Loucy (cell line): ENCODE measurements around the gene H2AZ2.
A peak's percentile ranks its signal among the peaks of the same experiment; 100 is the strongest.

Experiments
- H2AFZ ChIP-seq: fragments of 200-600 bp; sonication (generic); 2 replicates; pipeline ENCODE4 v1.6.0; 2016; ENCODE audit warnings: antibody characterized with exemption, mild to moderate bottlenecking, low read length, moderate library complexity
- H3F3A ChIP-seq: fragments of 200-600 bp; 2 replicates; pipeline ENCODE4 v1.6.0; 2016; ENCODE audit warnings: antibody characterized with exemption, low read depth, mild to moderate bottlenecking
- H3K27me3 ChIP-seq: fragments of 200-600 bp; sonication (generic); 2 replicates; pipeline ENCODE4 v1.6.1; 2014; ENCODE audit warnings: low read length, mild to moderate bottlenecking; ENCODE audit not compliant: insufficient read depth, poor library complexity, severe bottlenecking
- H3K36me3 ChIP-seq: fragments of 200-600 bp; sonication (generic); 2 replicates; pipeline ENCODE4 v1.6.1; 2016; ENCODE audit warnings: low read length; ENCODE audit not compliant: insufficient read depth
- H3K4me1 ChIP-seq: fragments of 200-600 bp; sonication (generic); 2 replicates; pipeline ENCODE4 v1.5.1; 2014; ENCODE audit warnings: low read length, mild to moderate bottlenecking; ENCODE audit not compliant: insufficient read depth, poor library complexity, severe bottlenecking
- H3K4me2 ChIP-seq: fragments of 200-600 bp; sonication (generic); 2 replicates; pipeline ENCODE4 v1.6.0; 2014; ENCODE audit warnings: antibody characterized with exemption, low read length, low read depth, mild to moderate bottlenecking; ENCODE audit not compliant: poor library complexity, severe bottlenecking
- H3K4me3 ChIP-seq: fragments of 200-600 bp; sonication (generic); 2 replicates; pipeline ENCODE4 v1.5.1; 2014; ENCODE audit warnings: low read length, mild to moderate bottlenecking, mixed read lengths; ENCODE audit not compliant: poor library complexity, severe bottlenecking
- H3K79me2 ChIP-seq: fragments of 200-600 bp; sonication (generic); 2 replicates; pipeline ENCODE4 v1.6.1; 2014; ENCODE audit warnings: low read length; ENCODE audit not compliant: insufficient read depth
- H3K9ac ChIP-seq: fragments of 200-600 bp; sonication (generic); 2 replicates; pipeline ENCODE4 v1.6.0; 2014; ENCODE audit warnings: mild to moderate bottlenecking, low read depth, low read length, moderate library complexity; ENCODE audit not compliant: poor library complexity, severe bottlenecking
- H3K9me2 ChIP-seq: fragments of 200-600 bp; sonication (generic); replicated peaks from 2 replicates; pipeline ENCODE4 v1.6.1; 2016; ENCODE audit warnings: low read depth, low read length, mixed read lengths
- H3K9me3 ChIP-seq: fragments of 200-600 bp; sonication (generic); 2 replicates; pipeline ENCODE4 v1.6.1; 2014; ENCODE audit warnings: mild to moderate bottlenecking, antibody characterized with exemption, low read length, low read depth; ENCODE audit not compliant: insufficient read depth
- H4K20me1 ChIP-seq: fragments of 200-600 bp; sonication (generic); 2 replicates; pipeline ENCODE4 v1.6.0; 2014; ENCODE audit warnings: antibody characterized with exemption, low read length, mild to moderate bottlenecking; ENCODE audit not compliant: insufficient read depth, poor library complexity, severe bottlenecking
- CTCF ChIP-seq: fragments of 200-600 bp; sonication (generic); conservative IDR thresholded peaks from 2 replicates; pipeline ENCODE4 v1.5.1; 2014; ENCODE audit warnings: mild to moderate bottlenecking, antibody characterized with exemption, low read length
- EZH2phosphoT487 ChIP-seq: fragments of 200-600 bp; IDR thresholded peaks from 2 replicates; pipeline ENCODE4 v1.6.1; 2018; ENCODE audit warnings: antibody characterized with exemption, mild to moderate bottlenecking, moderate library complexity, borderline replicate concordance

Gene H2AZ2

GRCh38 chr7:44797329-44798258 lies 50.3 kb downstream of the H2AZ2 start:
- Histone ChIP-seq H3K27me3 (no peaks in the 10 kb centered on the region), H3K9ac (peak overlapping the region; percentile 99), H2AFZ (peak overlapping the region; percentile 28; the same call in 1 of the 2 replicates), H3K9me3 (no peaks in the 10 kb centered on the region), H3K4me1 (peaks cover 30% of the 10 kb centered on the region), H3K9me2 (no peaks in the 10 kb centered on the region), H3K4me2 (peak overlapping the region; percentile 100), H3K79me2 (peaks cover 69% of the 10 kb centered on the region), H3F3A (peaks cover 2% of the 10 kb centered on the region; the same call in 1 of the 2 replicates), H3K36me3 (peaks cover 48% of the 10 kb centered on the region), H4K20me1 (peaks cover 53% of the 10 kb centered on the region), H3K4me3 (peak overlapping the region; percentile 98)
- peak; percentile 61 for TF ChIP-seq CTCF
- TF ChIP-seq EZH2phosphoT487, result no peak

GRCh38 chr7:44796504-44797328 lies 51.2 kb downstream of the H2AZ2 start, which contains the start of gene PPIA:
Gene PPIA (plus strand): TSS chr7:44796681. CDS start chr7:44796725, 44 bp downstream.
- H3K79me2 ChIP-seq, result peaks cover 62% of the 10 kb centered on the region
- peak within 1 kb of the TSS; percentile 99 for H3K9ac ChIP-seq
- peaks cover 30% of the 10 kb centered on the region for H3K4me1 ChIP-seq
- H4K20me1 ChIP-seq, result peaks cover 44% of the 10 kb centered on the region
- no peaks in the 10 kb centered on the region for H3K9me2 ChIP-seq
- TF ChIP-seq CTCF, result no peak
- TF ChIP-seq EZH2phosphoT487, result no peak
- peak within 1 kb of the TSS; percentile 100 for H3K4me2 ChIP-seq
- H3K36me3 ChIP-seq, result peaks cover 39% of the 10 kb centered on the region
- H3K4me3 ChIP-seq, result peak within 1 kb of the TSS; percentile 98
- H3K27me3 ChIP-seq, result no peaks in the 10 kb centered on the region
- no peaks in the 10 kb centered on the region for H3K9me3 ChIP-seq
- peak within 1 kb of the TSS; percentile 91 for H2AFZ ChIP-seq
- H3F3A ChIP-seq, result no peaks in the 10 kb centered on the region

GRCh38 chr7:44796034-44796503 lies 51.8 kb downstream of the H2AZ2 start:
- Histone ChIP-seq H3K27me3 (no peaks in the 10 kb centered on the region), H3F3A (no peaks in the 10 kb centered on the region), H3K79me2 (peaks cover 57% of the 10 kb centered on the region), H2AFZ (peak overlapping the region; percentile 91), H3K4me3 (peak overlapping the region; percentile 98), H4K20me1 (peaks cover 40% of the 10 kb centered on the region), H3K36me3 (peaks cover 34% of the 10 kb centered on the region), H3K9ac (peak overlapping the region; percentile 99), H3K4me1 (peaks cover 30% of the 10 kb centered on the region), H3K4me2 (peak overlapping the region; percentile 69), H3K9me2 (no peaks in the 10 kb centered on the region), H3K9me3 (no peaks in the 10 kb centered on the region)
- no peak for TF ChIP-seq CTCF
- TF ChIP-seq EZH2phosphoT487, result no peak
